NCI-H2029 (cell line): ENCODE results near the gene FLAD1.

Source experiments
- DNase-seq: peaks from one replicate; lab custom pipeline; 2025; lab: John Stamatoyannopoulos, UW

Gene FLAD1

GRCh38 chr1:154952664-154953063 lies 30.5 kb upstream of the FLAD1 start:
- DNase-seq = no peak

- no peak for DNase-seq
Measured at GRCh38 chr1:154953611-154954038, 29.5 kb upstream of the FLAD1 start.

GRCh38 chr1:154954541-154954940 lies 28.6 kb upstream of the FLAD1 start:
- DNase-seq = no peak

- peak; percentile 82 for DNase-seq
Measured at GRCh38 chr1:154955039-154955717, 28.0 kb upstream of the FLAD1 start.

GRCh38 chr1:154955718-154956543 lies 27.2 kb upstream of the FLAD1 start, which contains the start of gene PBXIP1:
PBXIP1 (minus strand) TSS chr1:154956099; CDS start chr1:154953721, 2,378 bp downstream.
- DNase-seq = peak; percentile 60

DNA sequence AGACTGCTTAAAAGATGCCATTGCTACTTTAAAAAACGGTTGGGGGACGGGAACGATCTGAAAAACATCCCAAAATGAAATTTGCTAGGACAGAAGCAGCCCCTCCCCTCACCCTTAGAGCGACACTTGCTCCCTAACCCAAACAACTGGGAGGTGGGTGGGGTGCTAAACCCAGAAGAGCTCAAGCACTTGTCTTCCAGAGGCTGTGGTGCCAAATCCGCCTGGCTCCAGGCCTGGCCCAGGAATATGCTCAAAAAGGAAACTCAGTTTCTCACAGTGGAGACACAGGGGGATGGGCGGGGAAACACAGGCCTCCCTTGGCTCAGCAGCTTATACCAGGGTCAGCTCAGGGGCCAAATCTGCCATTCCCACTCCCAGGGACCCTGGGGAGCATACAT lies 26.6 kb upstream of the FLAD1 start:
- DNase-seq = no peak

- no peak for DNase-seq
Measured at GRCh38 chr1:154957091-154957657, 26.0 kb upstream of the FLAD1 start.

- no peak for DNase-seq
Measured at GRCh38 chr1:154958036-154958435, 25.1 kb upstream of the FLAD1 start.

DNA sequence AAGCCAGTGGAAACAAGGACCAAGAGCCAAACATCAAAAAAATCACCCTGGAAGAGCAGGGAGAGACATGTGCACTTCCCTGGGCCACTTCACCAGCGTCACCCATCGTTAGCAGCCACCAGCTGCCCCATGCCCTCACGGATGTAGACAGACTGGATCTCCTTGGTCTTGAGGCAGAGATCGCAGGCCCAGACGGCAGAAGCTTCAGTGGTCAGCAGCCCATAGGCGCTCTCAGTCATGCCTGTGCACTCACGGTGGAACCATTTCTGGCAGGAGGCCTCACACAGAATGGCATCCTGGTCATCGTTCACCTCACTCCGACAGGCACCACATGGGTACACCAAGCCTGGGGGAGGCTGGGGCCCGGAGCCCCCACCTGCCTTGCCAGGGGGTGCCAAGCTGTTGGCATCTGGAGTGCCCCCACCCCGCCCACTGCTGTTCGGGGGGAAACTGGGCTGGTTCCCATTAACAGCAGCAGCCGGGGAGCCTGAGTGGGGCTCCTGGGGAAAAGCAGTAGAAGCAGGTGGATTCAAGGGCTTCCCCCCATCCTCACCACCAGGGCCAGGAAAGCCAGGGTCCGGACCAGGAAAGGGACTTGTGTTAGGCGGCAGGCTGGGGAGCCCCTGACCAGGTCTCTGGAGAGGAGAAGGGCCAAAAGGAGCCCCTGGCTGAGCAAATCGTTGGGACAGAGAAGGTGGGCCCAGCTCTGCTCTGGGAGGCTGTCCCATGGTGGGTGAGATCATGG lies 24.3 kb upstream of the FLAD1 start:
- DNase-seq = no peak

DNA sequence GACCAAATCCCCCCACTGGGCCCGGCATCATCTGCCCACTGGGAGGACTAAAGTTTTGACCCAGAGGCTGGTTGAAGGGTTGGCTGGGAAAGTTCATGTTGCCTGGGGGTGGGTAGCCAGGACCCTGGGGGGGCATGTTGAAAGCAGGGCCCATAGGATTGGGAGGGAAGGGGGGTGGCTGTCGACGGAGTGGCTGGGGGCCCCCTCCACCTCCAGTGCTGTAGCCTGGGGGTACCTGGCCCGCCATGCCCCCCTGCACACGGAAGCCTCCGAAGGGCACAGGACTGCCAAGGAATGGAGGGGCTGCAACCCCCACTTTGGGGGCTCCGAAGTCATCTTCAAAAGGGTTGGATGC lies 23.7 kb upstream of the FLAD1 start:
- no peak for DNase-seq

GRCh38 chr1:154960446-154961136 lies 22.6 kb upstream of the FLAD1 start:
- no peak for DNase-seq

GRCh38 chr1:154961207-154962155 lies 21.7 kb upstream of the FLAD1 start, which contains the start of gene PYGO2:
PYGO2 (minus strand) TSS chr1:154961782; CDS start chr1:154961576, 206 bp downstream.
- DNase-seq = peak; percentile 45

- DNase-seq = no peak
Measured at GRCh38 chr1:154962156-154962749, 20.9 kb upstream of the FLAD1 start.

GRCh38 chr1:154962795-154963330 lies 20.3 kb upstream of the FLAD1 start:
- DNase-seq = no peak

DNA sequence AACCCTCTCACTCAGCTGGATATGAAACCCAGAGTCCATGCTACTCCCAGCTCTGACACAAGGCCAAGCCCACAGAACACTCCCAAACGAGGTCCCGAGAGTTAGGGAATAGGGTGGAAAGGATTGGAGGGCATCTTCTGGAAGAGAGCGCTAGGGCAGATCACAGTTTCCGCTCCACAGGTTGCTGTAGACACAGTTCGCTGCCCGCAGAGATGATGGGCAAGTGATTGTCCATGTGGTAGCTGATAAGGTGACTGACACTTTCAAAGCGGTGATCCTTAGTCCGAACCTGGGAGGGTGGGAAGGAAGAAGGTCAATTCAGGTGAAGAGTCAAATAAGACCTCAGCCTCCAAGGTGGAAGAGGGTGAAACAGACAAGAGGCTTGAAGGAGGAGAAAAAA lies 19.5 kb upstream of the FLAD1 start:
- no peak for DNase-seq

- no peak for DNase-seq
Measured at GRCh38 chr1:154964359-154964758, 18.8 kb upstream of the FLAD1 start.

GRCh38 chr1:154966111-154966510 lies 17.0 kb upstream of the FLAD1 start:
- DNase-seq = no peak

GRCh38 chr1:154967331-154967950 lies 15.7 kb upstream of the FLAD1 start:
- DNase-seq = no peak

DNA sequence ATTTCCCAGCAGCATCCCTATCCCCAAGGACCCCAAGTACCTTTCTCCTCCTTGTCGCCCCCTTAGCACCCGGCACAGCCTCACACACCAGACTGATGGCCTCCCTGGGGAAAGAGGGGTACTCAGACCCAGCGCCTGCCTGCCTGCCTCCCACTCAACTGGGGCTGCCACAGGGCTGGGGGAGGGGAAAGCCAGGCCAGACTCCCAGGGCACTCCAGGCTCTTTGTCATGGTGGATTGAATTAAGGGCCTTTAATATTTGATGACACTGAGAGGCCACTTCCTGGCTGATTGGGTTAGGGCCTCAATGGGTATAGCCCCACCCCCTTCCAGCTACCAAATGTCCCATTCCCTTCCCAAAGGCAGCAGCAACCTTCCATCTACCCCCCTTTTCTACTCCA lies 14.4 kb upstream of the FLAD1 start:
- no peak for DNase-seq
